ENCODE measurements around the gene GSDMA. TPM values are rescaled to one million over a fixed set of nuclear protein-coding genes. Genes with fewer than 3 reads are reported as not detected.

GSDMA gene
- total and polyA plus RNA-seq, 12 donors = 0.14 to 2.2 (median 1.3) TPM; not detected in 5

DNA sequence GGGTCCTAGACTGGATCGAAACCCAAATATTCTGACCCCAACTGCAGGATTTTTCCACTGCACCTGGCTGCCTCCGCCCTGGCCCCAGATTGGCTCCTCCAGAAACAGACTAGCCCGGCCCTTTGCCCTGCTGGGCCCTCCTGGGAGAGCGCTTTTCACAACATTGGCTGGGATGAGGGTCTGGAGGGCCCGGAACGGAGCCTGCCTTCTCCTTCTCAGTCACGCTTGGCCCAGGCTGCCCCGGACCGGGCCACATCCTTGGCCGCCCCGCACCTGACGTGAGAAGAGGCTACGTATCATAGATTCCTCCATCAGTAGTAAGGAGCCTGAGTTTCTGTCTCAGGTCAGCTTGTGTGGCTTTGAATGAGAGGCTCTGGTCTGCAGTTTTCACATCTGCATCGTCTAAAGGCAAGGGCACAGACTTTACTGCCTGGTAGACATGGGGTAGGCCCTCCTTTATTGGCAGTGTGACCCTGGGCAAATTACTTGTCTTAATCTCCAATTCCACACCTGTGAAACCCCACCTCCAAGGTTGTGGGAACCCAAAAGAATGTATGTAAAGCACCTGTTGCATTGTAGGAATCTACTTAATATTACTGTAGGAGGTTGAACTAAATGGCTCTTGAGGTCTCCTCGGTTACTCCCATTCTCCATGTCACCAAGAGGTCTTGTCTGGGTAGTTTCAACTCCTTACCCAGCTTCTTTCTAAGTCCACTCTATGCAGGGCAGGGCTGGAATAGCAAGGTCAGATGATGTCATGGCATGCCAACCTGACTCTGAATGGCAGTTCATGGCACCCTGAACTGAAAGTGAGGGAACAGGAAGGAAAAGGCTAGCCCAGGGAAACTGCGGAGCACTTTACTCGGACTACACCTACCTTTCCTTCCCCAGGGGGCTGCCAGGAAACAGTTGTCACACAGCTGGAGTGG, 34.6 kb upstream of the GSDMA start:
- Histone ChIP-seq H3K9me3 (replicated peaks in 1 of 3) (no peaks in the 10 kb centered on the region), H3K4me1 (replicated peaks in 1 of 2) (peaks cover 19 to 38% of the 10 kb centered on the region in 2 donors), H3K27me3 (no peaks in the 10 kb centered on the region), H3K27ac (peak overlapping the region; percentile 11 to 85 (median 80)), H3K36me3 (replicated peaks in 1 of 2) (peaks cover 0 to 8% of the 10 kb centered on the region in 2 donors), H3K4me3 (peak overlapping the region in 2 of 4 donors; percentile 68 to 98)
- DNase-seq = peak; percentile 38 to 67 (median 46)
- intact Hi-C loops (cut with DNase I) = no loop called here
- 33 to 50% (median 40%) methylated on average over 7 to 17 of the region's 17 CpGs for WGBS, 4 donors
- no peak for TF ChIP-seq POLR2A (IDR thresholded peaks at IDR 0.05)
- TF ChIP-seq, protein P1, sequence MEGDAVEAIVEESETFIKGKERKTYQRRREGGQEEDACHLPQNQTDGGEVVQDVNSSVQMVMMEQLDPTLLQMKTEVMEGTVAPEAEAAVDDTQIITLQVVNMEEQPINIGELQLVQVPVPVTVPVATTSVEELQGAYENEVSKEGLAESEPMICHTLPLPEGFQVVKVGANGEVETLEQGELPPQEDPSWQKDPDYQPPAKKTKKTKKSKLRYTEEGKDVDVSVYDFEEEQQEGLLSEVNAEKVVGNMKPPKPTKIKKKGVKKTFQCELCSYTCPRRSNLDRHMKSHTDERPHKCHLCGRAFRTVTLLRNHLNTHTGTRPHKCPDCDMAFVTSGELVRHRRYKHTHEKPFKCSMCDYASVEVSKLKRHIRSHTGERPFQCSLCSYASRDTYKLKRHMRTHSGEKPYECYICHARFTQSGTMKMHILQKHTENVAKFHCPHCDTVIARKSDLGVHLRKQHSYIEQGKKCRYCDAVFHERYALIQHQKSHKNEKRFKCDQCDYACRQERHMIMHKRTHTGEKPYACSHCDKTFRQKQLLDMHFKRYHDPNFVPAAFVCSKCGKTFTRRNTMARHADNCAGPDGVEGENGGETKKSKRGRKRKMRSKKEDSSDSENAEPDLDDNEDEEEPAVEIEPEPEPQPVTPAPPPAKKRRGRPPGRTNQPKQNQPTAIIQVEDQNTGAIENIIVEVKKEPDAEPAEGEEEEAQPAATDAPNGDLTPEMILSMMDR (IDR thresholded peaks at IDR 0.05) = no peak

DNA sequence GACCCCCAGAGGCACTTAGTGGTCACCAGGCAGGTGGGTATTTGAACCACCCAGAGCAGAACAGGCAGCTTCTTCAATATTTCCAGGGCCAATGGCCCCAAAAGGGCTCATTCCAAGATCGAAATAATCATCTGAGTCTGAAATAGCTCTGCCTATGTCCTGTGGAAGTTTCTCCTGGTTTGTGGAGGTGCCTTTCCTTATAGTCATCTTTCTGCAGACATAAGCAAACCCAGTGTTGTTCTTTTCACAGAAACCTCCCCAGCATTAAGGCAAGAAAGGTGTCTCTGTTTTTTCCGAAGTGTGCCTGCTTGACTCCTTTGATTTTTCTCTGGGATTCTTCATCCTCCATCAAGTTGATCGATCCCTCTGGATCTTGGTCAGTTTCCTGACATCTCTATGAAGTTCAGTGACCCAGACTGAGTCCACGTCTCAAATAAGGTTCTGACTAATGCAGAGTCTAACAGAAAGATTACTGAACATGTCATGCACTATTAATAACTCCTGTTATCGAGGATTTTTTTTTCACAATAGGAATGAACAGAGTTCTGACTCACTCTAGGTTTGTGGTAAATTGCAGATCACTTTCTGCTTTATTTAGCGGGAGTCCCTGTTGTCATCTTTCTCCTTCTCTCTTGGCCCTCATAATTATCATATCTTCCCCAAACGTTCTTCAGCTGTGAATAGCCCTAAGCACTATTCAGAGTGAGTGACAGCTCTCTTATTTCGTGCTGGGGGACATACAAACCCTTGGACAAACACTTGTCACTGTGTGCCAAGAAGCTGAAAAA, 33.8 kb upstream of the GSDMA start:
- H3K36me3 ChIP-seq (replicated peaks in 1 of 2) = no peaks in the 10 kb centered on the region
- peak overlapping the region in 4 of 5 donors; percentile 69 to 85 (median 80) for H3K27ac ChIP-seq
- peaks cover 19 to 38% of the 10 kb centered on the region in 2 donors for H3K4me1 ChIP-seq (replicated peaks in 1 of 2)
- peak in 1 of 2 donors; percentile 55 for TF ChIP-seq POLR2A (IDR thresholded peaks at IDR 0.05)
- TF ChIP-seq, protein P1 (IDR thresholded peaks at IDR 0.05) = no peak
- peak overlapping the region in 1 of 4 donors; percentile 68 for H3K4me3 ChIP-seq
- no peaks in the 10 kb centered on the region for H3K27me3 ChIP-seq
- no peaks in the 10 kb centered on the region for H3K9me3 ChIP-seq (replicated peaks in 1 of 3)
- intact Hi-C loops (cut with DNase I) = no loop called here
- 25 to 39% (median 28%) methylated on average over 8 of the region's 8 CpGs for WGBS, 4 donors
- DNase-seq = peak in 4 of 7 donors; percentile 44 to 58 (median 46)

DNA sequence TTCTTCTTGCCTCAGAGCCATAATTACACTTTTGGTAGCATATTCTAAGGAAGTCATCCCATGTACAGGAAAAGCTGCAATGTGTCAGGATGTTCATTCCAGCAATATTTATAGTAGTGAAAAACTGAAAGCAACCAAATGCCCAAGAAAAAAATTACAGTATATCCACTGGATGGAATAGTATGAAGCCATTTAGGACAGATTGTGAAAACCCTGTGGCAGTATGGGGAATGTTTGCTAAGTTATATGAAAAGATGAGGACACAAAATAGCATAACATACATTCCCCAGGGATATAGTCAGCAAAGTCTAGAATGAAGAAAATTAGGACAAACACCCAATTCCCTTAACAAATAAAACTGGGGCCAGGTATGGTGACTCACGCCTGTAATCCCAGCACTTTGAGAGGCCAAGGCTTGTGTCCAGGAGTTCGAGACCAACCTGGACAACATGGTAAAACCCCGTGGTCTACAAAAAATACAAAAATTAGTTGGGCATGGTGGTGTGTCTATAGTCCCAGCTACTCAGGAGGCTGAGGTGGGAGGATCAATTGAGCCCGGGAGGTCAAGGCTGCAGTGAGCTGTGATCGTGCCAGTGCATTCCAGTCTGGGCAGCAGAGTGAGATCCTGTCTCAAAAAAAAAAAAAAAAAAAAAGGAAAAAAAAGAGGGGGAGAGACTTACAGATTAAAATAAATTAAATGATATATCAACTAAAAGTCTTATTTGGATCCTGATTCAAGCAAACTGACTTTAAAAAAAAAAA, 33.0 kb upstream of the GSDMA start:
- peaks cover 19 to 38% of the 10 kb centered on the region in 2 donors for H3K4me1 ChIP-seq (replicated peaks in 1 of 2)
- WGBS, 4 donors = 66 to 74% (median 71%) methylated on average over 4 to 5 of the region's 5 CpGs
- DNase-seq = no peak

More for the DNA sequence above, 33.0 kb upstream of the GSDMA start:
- intact Hi-C loops (cut with DNase I) = no loop called here
- H3K27me3 ChIP-seq = no peaks in the 10 kb centered on the region
- H3K36me3 ChIP-seq (replicated peaks in 1 of 2) = no peaks in the 10 kb centered on the region
- no peak overlapping the region for H3K4me3 ChIP-seq
- TF ChIP-seq, protein P1 (IDR thresholded peaks at IDR 0.05) = no peak
- no peaks in the 10 kb centered on the region for H3K9me3 ChIP-seq (replicated peaks in 1 of 3)
- peak overlapping the region in 4 of 5 donors; percentile 65 to 85 (median 80) for H3K27ac ChIP-seq
